Endothelial cell (in vitro differentiated cells): ENCODE data around the gene TOPORS. TPM values are rescaled to one million over a fixed set of nuclear protein-coding genes. Genes with fewer than 3 reads are reported as not detected.

Experiments used
- DNase-seq: peaks from one replicate; pipeline ENCODE4 v3.0.0; 2021; ENCODE audit warnings: low spot score
- H3K27ac Mint-ChIP-seq: one replicate; pipeline ENCODE4 v1.8.0; 2021; ENCODE audit warnings: mixed read lengths, inconsistent platforms; ENCODE audit not compliant: unreplicated experiment
- H3K27me3 Mint-ChIP-seq: one replicate; pipeline ENCODE4 v1.8.0; 2021; ENCODE audit warnings: mild to moderate bottlenecking, moderate library complexity, mixed read lengths, inconsistent platforms; ENCODE audit not compliant: unreplicated experiment
- H3K36me3 Mint-ChIP-seq: one replicate; pipeline ENCODE4 v1.8.0; 2021; ENCODE audit warnings: mild to moderate bottlenecking, low read depth, mixed read lengths, inconsistent platforms; ENCODE audit not compliant: unreplicated experiment
- H3K4me1 Mint-ChIP-seq: one replicate; pipeline ENCODE4 v1.8.0; 2021; ENCODE audit warnings: mild to moderate bottlenecking, mixed read lengths, inconsistent platforms; ENCODE audit not compliant: unreplicated experiment
- H3K4me3 Mint-ChIP-seq: one replicate; pipeline ENCODE4 v1.8.0; 2021; ENCODE audit warnings: mild to moderate bottlenecking, mixed read lengths, inconsistent platforms; ENCODE audit not compliant: unreplicated experiment
- H3K9me3 Mint-ChIP-seq: one replicate; pipeline ENCODE4 v1.8.0; 2021; ENCODE audit warnings: mixed read lengths, inconsistent platforms; ENCODE audit not compliant: unreplicated experiment
- total RNA-seq: library from RNA; stranded (reverse); fragmentation: NEBNext Ultra II Directional; extraction: Animal tissue kit (Norgen Biotek cat#: 25700); gene quantifications from one replicate; pipeline ENCODE4 v1.2.1, GENCODE V29; 2021; ENCODE audit not compliant: unreplicated experiment
- TF ChIP-seq, protein P1 (sequence below): fragments of 200-600 bp; sonication (generic); IDR thresholded peaks from one replicate; pipeline ENCODE4 v1.5.0; 2021; ENCODE audit warnings: antibody characterized with exemption; ENCODE audit not compliant: unreplicated experiment

Gene TOPORS
- total RNA-seq, 1 donor from 2014 or later: 20.7 TPM

- H3K4me1 Mint-ChIP-seq: no peaks in the 10 kb centered on the region
- no peak for DNase-seq
- H3K9me3 Mint-ChIP-seq: no peaks in the 10 kb centered on the region
- no peaks in the 10 kb centered on the region for H3K36me3 Mint-ChIP-seq
- no peak overlapping the region for H3K4me3 Mint-ChIP-seq
- H3K27ac Mint-ChIP-seq: no peak overlapping the region
- H3K27me3 Mint-ChIP-seq: no peaks in the 10 kb centered on the region
- TF ChIP-seq, protein P1, sequence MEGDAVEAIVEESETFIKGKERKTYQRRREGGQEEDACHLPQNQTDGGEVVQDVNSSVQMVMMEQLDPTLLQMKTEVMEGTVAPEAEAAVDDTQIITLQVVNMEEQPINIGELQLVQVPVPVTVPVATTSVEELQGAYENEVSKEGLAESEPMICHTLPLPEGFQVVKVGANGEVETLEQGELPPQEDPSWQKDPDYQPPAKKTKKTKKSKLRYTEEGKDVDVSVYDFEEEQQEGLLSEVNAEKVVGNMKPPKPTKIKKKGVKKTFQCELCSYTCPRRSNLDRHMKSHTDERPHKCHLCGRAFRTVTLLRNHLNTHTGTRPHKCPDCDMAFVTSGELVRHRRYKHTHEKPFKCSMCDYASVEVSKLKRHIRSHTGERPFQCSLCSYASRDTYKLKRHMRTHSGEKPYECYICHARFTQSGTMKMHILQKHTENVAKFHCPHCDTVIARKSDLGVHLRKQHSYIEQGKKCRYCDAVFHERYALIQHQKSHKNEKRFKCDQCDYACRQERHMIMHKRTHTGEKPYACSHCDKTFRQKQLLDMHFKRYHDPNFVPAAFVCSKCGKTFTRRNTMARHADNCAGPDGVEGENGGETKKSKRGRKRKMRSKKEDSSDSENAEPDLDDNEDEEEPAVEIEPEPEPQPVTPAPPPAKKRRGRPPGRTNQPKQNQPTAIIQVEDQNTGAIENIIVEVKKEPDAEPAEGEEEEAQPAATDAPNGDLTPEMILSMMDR: no peak
Measured at GRCh38 chr9:32590476-32590875, 38.1 kb upstream of the TOPORS start.

- H3K4me3 Mint-ChIP-seq: no peak overlapping the region
Measured at GRCh38 chr9:32589083-32589723, 36.8 kb upstream of the TOPORS start.

GRCh38 chr9:32587901-32588300 is 35.5 kb upstream of the TOPORS start:
- Mint-ChIP-seq H3K36me3 (no peaks in the 10 kb centered on the region), H3K4me3 (no peak overlapping the region), H3K4me1 (no peaks in the 10 kb centered on the region), H3K27me3 (no peaks in the 10 kb centered on the region), H3K9me3 (no peaks in the 10 kb centered on the region), H3K27ac (no peak overlapping the region)
- no peak for DNase-seq
- TF ChIP-seq, protein P1: no peak

More at GRCh38 chr9:32589083-32589723, 36.8 kb upstream of the TOPORS start:
- Mint-ChIP-seq H3K9me3 (no peaks in the 10 kb centered on the region), H3K27me3 (no peaks in the 10 kb centered on the region), H3K4me1 (no peaks in the 10 kb centered on the region), H3K36me3 (no peaks in the 10 kb centered on the region), H3K27ac (no peak overlapping the region)
- TF ChIP-seq, protein P1: no peak
- DNase-seq: no peak

GRCh38 chr9:32584784-32585183 is 32.4 kb upstream of the TOPORS start:
- no peak overlapping the region for H3K27ac Mint-ChIP-seq
- no peaks in the 10 kb centered on the region for H3K9me3 Mint-ChIP-seq

DNA sequence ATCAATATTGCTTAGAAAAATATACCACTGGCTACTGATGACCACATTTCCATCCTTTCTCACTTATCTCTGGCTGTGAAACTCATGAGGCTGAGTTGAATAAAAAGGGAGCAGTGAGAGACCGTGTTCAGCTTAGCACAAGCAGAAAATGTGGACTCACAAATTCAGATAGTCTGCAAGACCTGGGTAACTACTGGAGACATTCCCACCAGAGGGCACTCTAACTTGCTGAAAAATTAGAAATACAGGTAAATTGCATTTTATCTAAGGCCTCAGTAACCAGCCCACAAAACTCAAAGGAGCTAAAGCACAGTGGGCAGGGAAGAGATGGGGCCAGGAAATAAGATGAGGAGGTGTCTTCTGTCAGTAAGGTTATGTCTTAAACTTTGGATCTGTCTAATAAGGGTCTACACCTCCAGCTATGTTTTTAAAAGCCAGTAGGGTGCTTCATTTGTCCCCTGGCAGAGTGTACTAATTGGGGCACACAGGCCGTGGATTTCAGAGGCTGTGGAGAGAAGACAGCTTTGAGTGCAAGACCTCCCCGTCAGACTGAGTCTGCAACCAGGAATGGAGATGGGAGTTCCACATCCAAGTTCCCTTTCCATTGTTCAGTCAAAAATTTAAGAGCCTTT is 29.2 kb upstream of the TOPORS start:
- TF ChIP-seq, protein P1: peak; percentile 44
- Mint-ChIP-seq H3K27me3 (no peaks in the 10 kb centered on the region), H3K4me1 (peaks cover 16% of the 10 kb centered on the region), H3K36me3 (no peaks in the 10 kb centered on the region), H3K4me3 (no peak overlapping the region), H3K27ac (no peak overlapping the region), H3K9me3 (no peaks in the 10 kb centered on the region)
- DNase-seq: peak; percentile 55

More at GRCh38 chr9:32584784-32585183, 32.4 kb upstream of the TOPORS start:
- Mint-ChIP-seq H3K4me1 (peaks cover 16% of the 10 kb centered on the region), H3K36me3 (no peaks in the 10 kb centered on the region), H3K27me3 (no peaks in the 10 kb centered on the region), H3K4me3 (no peak overlapping the region)
- TF ChIP-seq, protein P1: no peak
- DNase-seq: no peak
